ENCODE results near the gene TSSK6. TPM values are rescaled to one million over a fixed set of nuclear protein-coding genes. Genes with fewer than 3 reads are reported as not detected.

TSSK6 gene
- total RNA-seq, 4 donors from 2014 or later = 0.40 to 3.3 (median 0.92) TPM

GRCh38 chr19:19520989-19521388, 5.6 kb upstream of the TSSK6 start:
- 20 to 77% methylated on average over 1 to 6 of the region's 6 CpGs for WGBS, 2 donors (ENCODE audit: low coverage in 1 of 2)
- no peak overlapping the region for H3K4me3 ChIP-seq
- no peak overlapping the region for H3K27ac ChIP-seq
- TF ChIP-seq POLR2A (IDR thresholded peaks at IDR 0.05) = no peak
- no peak for TF ChIP-seq POLR2AphosphoS5 (IDR thresholded peaks at IDR 0.05)
- TF ChIP-seq CTCF (IDR thresholded peaks at IDR 0.05) = no peak
- no peak for TF ChIP-seq EP300 (IDR thresholded peaks at IDR 0.05)
- ATAC-seq = no peak
- H3K27me3 ChIP-seq = no peaks in the 10 kb centered on the region
- no peaks in the 10 kb centered on the region for H3K9me3 ChIP-seq
- H3K4me1 ChIP-seq = peaks cover 0 to 47% (median 9%) of the 10 kb centered on the region in 3 donors
- H3K36me3 ChIP-seq = peaks cover 0 to 49% of the 10 kb centered on the region in 2 donors

GRCh38 chr19:19517235-19517619, 1.9 kb upstream of the TSSK6 start:
- 45 to 60% methylated on average over 3 to 7 of the region's 10 CpGs for WGBS, 2 donors (ENCODE audit: low coverage in 1 of 2)
- ATAC-seq = no peak
- Histone ChIP-seq H3K36me3 (peaks cover 0 to 23% of the 10 kb centered on the region in 2 donors), H3K4me3 (peak overlapping the region in 1 of 2 donors; percentile 82), H3K27me3 (no peaks in the 10 kb centered on the region), H3K27ac (no peak overlapping the region), H3K9me3 (peaks cover 0 to 7% (median 0%) of the 10 kb centered on the region in 3 donors), H3K4me1 (peaks cover 0 to 58% (median 14%) of the 10 kb centered on the region in 3 donors)
- TF ChIP-seq POLR2AphosphoS5 (IDR thresholded peaks at IDR 0.05) = no peak
- no peak for TF ChIP-seq EP300 (IDR thresholded peaks at IDR 0.05)
- TF ChIP-seq CTCF (IDR thresholded peaks at IDR 0.05) = no peak
- no peak for TF ChIP-seq POLR2A (IDR thresholded peaks at IDR 0.05)

GRCh38 chr19:19515642-19516519, 533 bp upstream of the TSSK6 start, which contains the start of gene NDUFA13:
NDUFA13 (plus strand) TSS chr19:19516225; CDS start chr19:19516239, 14 bp downstream.
- peaks cover 0 to 58% (median 14%) of the 10 kb centered on the region in 3 donors for H3K4me1 ChIP-seq
- 0 to 2% methylated on average over 11 to 17 of the region's 61 CpGs for WGBS, 2 donors (ENCODE audit: low coverage in 1 of 2)
- H3K36me3 ChIP-seq = peaks cover 0 to 19% of the 10 kb centered on the region in 2 donors
- no peaks in the 10 kb centered on the region for H3K27me3 ChIP-seq
- H3K9me3 ChIP-seq = peaks cover 0 to 7% (median 0%) of the 10 kb centered on the region in 3 donors
- TF ChIP-seq CTCF (IDR thresholded peaks at IDR 0.05) (peak in 1 of 4 experiments; percentile 10), EP300 (IDR thresholded peaks at IDR 0.05) (no peak), POLR2AphosphoS5 (IDR thresholded peaks at IDR 0.05) (peak; percentile 100), POLR2A (IDR thresholded peaks at IDR 0.05) (peak; percentile 58 to 74)
- ATAC-seq = peak; percentile 93
- peak within 1 kb of the TSS; percentile 43 to 91 (median 88) for H3K27ac ChIP-seq
- peak within 1 kb of the TSS; percentile 63 to 82 for H3K4me3 ChIP-seq

GRCh38 chr19:19514215-19514657, 1.1 kb downstream of the TSSK6 start:
- peak; percentile 70 for ATAC-seq
- Histone ChIP-seq H3K4me3 (peak overlapping the region in 1 of 2 donors; percentile 43), H3K9me3 (peaks cover 0 to 7% (median 0%) of the 10 kb centered on the region in 3 donors), H3K36me3 (peaks cover 0 to 3% of the 10 kb centered on the region in 2 donors), H3K27me3 (no peaks in the 10 kb centered on the region), H3K27ac (peak overlapping the region in 3 of 4 donors; percentile 48 to 87 (median 58)), H3K4me1 (peaks cover 0 to 52% (median 14%) of the 10 kb centered on the region in 3 donors)
- no peak for TF ChIP-seq CTCF (IDR thresholded peaks at IDR 0.05)
- peak; percentile 57 for TF ChIP-seq POLR2AphosphoS5 (IDR thresholded peaks at IDR 0.05)
- WGBS, 2 donors (ENCODE audit: low coverage in 1 of 2) = 15% methylated on average over 4 of the region's 46 CpGs; no CpG with 5 or more reads in 1 of the 2 donors

All from gastroesophageal sphincter (tissue), 4 donors.